SH-SY5Y (cell line): ENCODE data around the gene MAGEC2.

Experiments
- GATA2 ChIP-seq: IDR thresholded peaks from 2 replicates; pipeline ENCODE4 v1.6.1; 2011; ENCODE audit warnings: mild to moderate bottlenecking, low read depth, low read length
- GATA3 ChIP-seq: IDR thresholded peaks from 2 replicates; pipeline ENCODE4 v1.6.1; 2011; ENCODE audit warnings: low read depth, mild to moderate bottlenecking, low read length, moderate library complexity

The MAGEC2 gene

DNA sequence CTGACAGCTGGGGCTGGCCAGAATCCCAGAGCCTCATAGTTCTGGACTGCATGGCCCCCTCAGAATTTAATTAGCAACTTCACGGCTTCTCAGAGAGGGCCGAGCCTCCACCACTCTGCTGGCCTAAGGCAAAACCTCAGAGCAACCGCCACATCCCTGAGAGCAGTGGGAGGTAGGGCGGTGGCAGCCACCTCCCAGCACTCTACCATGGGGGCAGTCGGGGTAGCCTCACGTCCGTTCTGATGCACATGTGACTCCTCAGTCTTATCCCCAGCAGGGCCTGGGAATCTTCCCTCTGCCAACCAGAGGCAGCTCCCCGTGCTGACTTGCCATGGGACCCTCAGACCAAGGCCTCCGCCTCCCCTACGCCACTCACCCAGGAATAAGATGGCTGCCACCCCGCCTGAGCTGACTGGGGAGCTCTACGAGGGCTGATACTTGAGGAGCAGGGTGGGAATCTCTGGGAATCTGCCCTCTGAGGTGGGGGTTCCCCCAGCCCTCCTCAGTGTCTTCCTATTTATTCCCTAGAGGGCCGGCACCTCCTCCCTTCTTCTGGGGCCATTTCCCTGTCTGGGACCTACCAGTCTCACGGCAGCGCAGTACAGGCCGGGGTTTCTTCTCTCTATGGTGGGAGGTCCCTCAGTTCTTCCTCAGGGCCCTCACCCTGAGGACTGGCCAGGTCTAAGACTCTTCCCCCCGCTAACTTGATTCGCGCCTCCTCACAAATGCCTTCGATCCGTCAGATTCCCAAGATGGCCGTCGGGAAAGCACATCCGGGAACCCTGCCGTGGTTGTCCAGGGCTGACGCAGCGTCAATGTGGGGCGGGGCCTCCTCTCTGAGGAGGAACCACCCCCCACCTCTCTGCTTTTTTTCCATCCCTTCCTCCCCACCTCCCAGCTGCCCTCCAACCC lies at the start of gene MAGEC2:
Gene MAGEC2 (minus strand): TSS at position 769 of the 912 bp plus-strand sequence. CDS start 1,303 bp downstream, outside the sequence.
- TF ChIP-seq GATA3 = no peak
- no peak for TF ChIP-seq GATA2

GRCh38 chrX:142251680-142252079 lies 46.6 kb upstream of the MAGEC2 start:
- TF ChIP-seq GATA3 (no peak), GATA2 (no peak)

DNA sequence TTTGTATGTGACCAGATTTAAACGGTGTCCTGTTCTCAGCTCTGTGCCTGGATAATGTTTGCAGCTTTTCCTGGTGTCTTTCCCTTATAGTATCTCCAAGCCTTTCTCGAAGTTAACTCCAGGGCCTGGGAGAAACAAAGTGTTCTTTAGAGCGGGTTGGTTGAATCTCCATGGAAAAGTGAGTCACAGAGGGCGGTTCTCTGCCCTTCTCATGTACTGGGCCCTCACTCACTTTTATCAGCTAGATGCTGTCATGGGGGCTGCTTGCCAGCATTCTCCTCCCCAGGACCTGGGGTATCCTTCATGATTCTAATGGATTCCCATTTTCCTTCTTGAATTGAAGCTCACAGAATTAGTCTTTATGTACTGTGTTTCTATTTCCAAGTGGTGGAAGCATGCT lies 46.1 kb upstream of the MAGEC2 start:
- TF ChIP-seq GATA2 (no peak), GATA3 (no peak)

GRCh38 chrX:142250502-142250901 lies 45.4 kb upstream of the MAGEC2 start:
- TF ChIP-seq GATA2 (no peak), GATA3 (no peak)

DNA sequence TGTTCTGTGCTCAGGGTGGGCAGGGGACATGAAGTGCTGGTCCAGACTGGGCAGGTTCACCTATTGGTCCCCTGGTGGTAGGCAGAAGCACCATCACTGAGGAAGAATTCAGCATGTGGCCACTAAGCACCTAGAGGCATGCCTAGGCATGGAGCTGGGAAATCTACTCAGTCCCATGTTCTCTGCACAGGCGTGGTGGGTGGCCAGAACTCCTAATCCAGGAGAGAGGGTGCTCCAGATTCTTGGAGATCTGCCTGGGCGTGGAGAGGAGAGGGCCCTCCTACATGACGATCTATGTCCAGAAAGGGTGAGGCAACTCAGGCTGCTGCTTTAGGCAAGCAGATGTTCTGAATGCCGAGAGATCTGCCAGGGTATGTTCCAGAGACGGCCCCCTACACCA lies 44.6 kb upstream of the MAGEC2 start:
- TF ChIP-seq GATA3 = no peak
- no peak for TF ChIP-seq GATA2

DNA sequence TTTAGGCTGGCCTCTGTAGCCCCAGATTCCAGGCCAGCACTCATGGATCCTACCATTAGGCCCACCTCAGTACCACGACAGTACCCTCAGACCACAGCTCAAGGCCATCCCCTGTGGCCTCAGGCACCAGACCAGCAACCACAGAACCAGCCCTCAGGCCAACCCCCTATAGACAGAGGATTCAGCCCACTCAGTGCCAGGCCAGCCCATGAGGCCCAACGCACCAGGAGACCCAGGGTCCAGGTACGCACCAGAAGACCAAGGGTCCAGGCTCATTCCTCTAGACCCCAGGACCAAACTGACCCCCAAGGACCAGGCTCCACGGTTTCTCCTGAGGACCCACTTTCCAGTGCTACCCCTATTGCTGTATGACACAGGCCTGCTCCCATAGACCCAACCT lies 39.5 kb upstream of the MAGEC2 start:
- TF ChIP-seq GATA3 = no peak
- TF ChIP-seq GATA2 = no peak

GRCh38 chrX:142238536-142238935 lies 33.4 kb upstream of the MAGEC2 start:
- TF ChIP-seq GATA2 = no peak
- no peak for TF ChIP-seq GATA3

DNA sequence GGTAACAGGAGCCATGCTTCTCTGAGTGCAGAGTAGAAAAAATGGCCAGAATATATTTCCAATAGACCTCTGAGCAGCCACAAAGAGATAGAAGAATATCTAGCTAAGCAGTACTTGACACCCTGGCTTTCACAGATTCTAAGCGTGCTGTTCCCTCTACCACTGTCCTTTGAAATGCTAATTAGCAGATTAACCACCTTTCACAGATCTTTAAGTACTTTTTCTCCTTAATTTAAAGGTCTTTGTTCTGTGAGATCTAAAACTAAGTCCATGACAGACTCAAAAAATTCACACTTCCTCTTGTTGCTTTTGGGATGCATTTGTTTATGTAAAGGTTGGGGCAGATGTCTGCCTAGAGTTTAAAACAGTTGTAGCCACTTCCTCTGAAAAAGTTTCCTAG lies 28.3 kb upstream of the MAGEC2 start:
- no peak for TF ChIP-seq GATA2
- no peak for TF ChIP-seq GATA3

GRCh38 chrX:142214081-142214480 lies 9.0 kb upstream of the MAGEC2 start:
- no peak for TF ChIP-seq GATA3
- TF ChIP-seq GATA2 = no peak

DNA sequence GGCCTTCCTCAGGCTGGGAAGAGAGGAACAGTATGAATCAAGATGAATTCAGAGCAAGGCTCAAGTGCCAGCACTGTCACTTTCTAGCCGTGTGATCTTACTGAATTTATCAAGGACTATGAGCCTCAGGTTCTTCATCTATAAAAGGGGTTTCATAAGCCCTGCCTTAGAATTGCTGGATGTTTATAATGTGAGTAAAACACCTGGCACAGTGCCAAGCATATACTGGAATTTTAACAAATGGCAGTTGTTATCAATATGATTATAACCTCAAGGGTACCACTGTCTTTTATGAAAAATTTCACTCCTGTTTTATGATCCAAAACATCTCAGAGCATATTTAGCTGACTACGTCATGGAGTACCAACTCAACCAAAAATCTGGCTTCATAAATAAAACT lies 4.0 kb downstream of the MAGEC2 start:
- TF ChIP-seq GATA2 (no peak), GATA3 (no peak)

- TF ChIP-seq GATA3 = no peak
- no peak for TF ChIP-seq GATA2
Observed at GRCh38 chrX:142186103-142186502, 19.0 kb downstream of the MAGEC2 start.

DNA sequence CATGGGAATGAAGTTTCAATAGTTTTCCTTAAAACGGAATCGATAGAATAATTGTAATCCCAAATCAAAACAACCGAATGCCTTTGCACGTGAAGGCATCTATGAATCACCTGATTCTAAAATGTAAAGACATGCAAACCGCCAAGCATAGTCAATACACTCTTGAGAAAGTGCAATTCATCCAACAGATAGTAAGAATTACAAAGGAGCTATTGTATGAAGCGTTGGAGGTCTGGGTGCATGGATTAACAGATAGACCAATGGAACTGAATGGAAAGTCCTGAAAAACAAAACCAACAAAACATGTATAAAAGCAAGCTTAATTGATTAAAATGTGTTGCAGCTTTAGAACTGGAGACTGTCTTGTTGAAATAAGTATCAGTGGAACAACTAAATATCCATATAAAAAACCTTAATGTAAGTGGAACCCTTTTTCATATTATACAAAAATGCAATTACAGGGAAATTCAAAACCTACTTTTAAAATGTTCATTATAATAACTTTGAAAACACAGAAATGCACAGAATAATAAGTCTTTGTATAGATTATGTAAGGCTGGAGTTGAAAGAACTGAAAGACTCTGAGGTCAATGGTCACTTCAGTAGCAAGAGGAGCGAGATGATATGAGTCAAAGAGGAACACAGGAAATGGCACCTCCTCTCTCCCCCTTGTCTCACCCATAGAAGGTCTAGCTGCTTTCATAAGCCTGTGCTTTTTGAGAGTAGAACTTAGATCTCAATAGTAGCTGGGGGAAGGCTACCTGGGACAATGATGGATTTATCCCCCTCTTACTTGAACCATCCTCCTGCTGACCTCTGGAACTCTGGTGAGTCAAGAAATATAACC lies 20.1 kb downstream of the MAGEC2 start:
- TF ChIP-seq GATA2 = no peak
- no peak for TF ChIP-seq GATA3

- no peak for TF ChIP-seq GATA3
- no peak for TF ChIP-seq GATA2
Observed at GRCh38 chrX:142156567-142156966, 48.5 kb downstream of the MAGEC2 start.
